Keratinocyte (primary cell): ENCODE results near the gene RBM25. TPM values are rescaled to one million over a fixed set of nuclear protein-coding genes. Genes with fewer than 3 reads are reported as not detected.

Source experiments
- DNase-seq: peaks from one replicate; pipeline ENCODE4 v3.0.0-alpha.2; 2011; ENCODE audit warnings: low read depth, missing footprints, low spot score
- FAIRE-seq: peaks from 2 replicates; lab custom pipeline; 2011; peaks lifted over from hg19 to GRCh38; lab: Jason Lieb, UNC
- H2AFZ ChIP-seq: 2 replicates; pipeline ENCODE4 v1.6.0; 2012; ENCODE audit warnings: low read length, control low read depth, inconsistent platforms; ENCODE audit not compliant: control insufficient read depth
- H3K27ac ChIP-seq: 2 replicates; pipeline ENCODE4 v1.5.1; 2011; ENCODE audit warnings: low read length; ENCODE audit not compliant: control insufficient read depth, insufficient read depth
- H3K27me3 ChIP-seq: 3 replicates; pipeline ENCODE4 v1.6.0; 2011; ENCODE audit warnings: low read length; ENCODE audit not compliant: control insufficient read depth, insufficient read depth; ENCODE audit errors: extremely low read depth
- H3K36me3 ChIP-seq, 2 experiments: 2 replicates in 1 of 2; 3 replicates in 1 of 2; pipeline ENCODE4 v1.5.1; 2011; ENCODE audit warnings: low read length in 2 of 2, mild to moderate bottlenecking in 1 of 2; ENCODE audit not compliant: control insufficient read depth in 2 of 2, insufficient read depth in 2 of 2; ENCODE audit errors: extremely low read depth in 1 of 2
- H3K4me1 ChIP-seq: 3 replicates; pipeline ENCODE4 v1.5.1; 2011; ENCODE audit warnings: low read length; ENCODE audit not compliant: control insufficient read depth, insufficient read depth; ENCODE audit errors: extremely low read depth
- H3K4me2 ChIP-seq: 3 replicates; pipeline ENCODE4 v1.6.0; 2011; ENCODE audit warnings: low read depth, low read length; ENCODE audit not compliant: control insufficient read depth, insufficient read depth; ENCODE audit errors: extremely low read depth
- H3K4me3 ChIP-seq, 3 experiments: fragments of 200-600 bp in 1 of 3; sonication (generic) in 1 of 3; 2 replicates in 2 of 3; 3 replicates in 1 of 3; pipeline ENCODE4 v1.5.1; 2011 to 2016; ENCODE audit warnings: low read length in 3 of 3, mild to moderate bottlenecking in 3 of 3, control low read depth in 2 of 3, inconsistent platforms in 1 of 3, low read depth in 1 of 3, mixed read lengths in 1 of 3, mixed run types in 1 of 3, moderate library complexity in 1 of 3; ENCODE audit not compliant: control insufficient read depth in 2 of 3, insufficient read depth in 2 of 3; ENCODE audit errors: extremely low read depth in 1 of 3
- H3K79me2 ChIP-seq: 2 replicates; pipeline ENCODE4 v1.6.0; 2012; ENCODE audit warnings: low read length; ENCODE audit not compliant: control insufficient read depth, insufficient read depth
- H3K9ac ChIP-seq: 3 replicates; pipeline ENCODE4 v1.6.0; 2011; ENCODE audit warnings: low read length; ENCODE audit not compliant: control insufficient read depth, insufficient read depth; ENCODE audit errors: extremely low read depth
- H3K9me1 ChIP-seq: 3 replicates; pipeline ENCODE4 v1.6.0; 2011; ENCODE audit warnings: low read length; ENCODE audit not compliant: control insufficient read depth, insufficient read depth; ENCODE audit errors: extremely low read depth
- H3K9me3 ChIP-seq: 2 replicates; pipeline ENCODE4 v1.5.1; 2012; ENCODE audit warnings: low read depth, low read length; ENCODE audit not compliant: control insufficient read depth
- H4K20me1 ChIP-seq: 3 replicates; pipeline ENCODE4 v1.6.0; 2011; ENCODE audit warnings: low read length; ENCODE audit not compliant: control insufficient read depth, insufficient read depth; ENCODE audit errors: extremely low read depth
- EZH2 ChIP-seq: IDR thresholded peaks from one replicate; pipeline ENCODE4 v1.6.1; 2012; ENCODE audit warnings: inconsistent platforms, mild to moderate bottlenecking, low read length, moderate library complexity
- dilution Hi-C: fragments of 300-500 bp; cut with MboI; formaldehyde crosslinking; loops from one replicate; pipeline ENCODE4 v1.7.0; 2020; ENCODE audit warnings: low sequenced_read_pairs; ENCODE audit not compliant: extremely low pct_ligation_motif_present
- polyA plus RNA-seq, 5 experiments: library from polyadenylated mRNA; depleted of rRNA in 3 of 5; stranded (reverse) in 3 of 5; stranded (forward) in 1 of 5; unstranded in 1 of 5; fragments of >200 nt; gene quantifications; 1 replicate in 1 of 5; 2 replicates in 3 of 5; 3 replicates in 1 of 5; pipeline versions ENCODE4 v1.2.1 to v1.2.3, GENCODE V29; 2011 to 2012; ENCODE audit warnings: missing spikeins in 2 of 5, low read depth in 1 of 5, low replicate concordance in 1 of 5
- TF ChIP-seq, protein P1 (sequence below), 3 experiments: IDR thresholded peaks in 1 of 3; conservative IDR thresholded peaks in 1 of 3; optimal IDR thresholded peaks in 1 of 3; 2 replicates in 2 of 3; 3 replicates in 1 of 3; pipeline versions ENCODE3 to v1.5.1; 2011; ENCODE audit warnings: low read length in 3 of 3, mild to moderate bottlenecking in 3 of 3, moderate library complexity in 2 of 3, control low read depth in 1 of 3, inconsistent platforms in 1 of 3; ENCODE audit not compliant: insufficient read depth in 2 of 3; ENCODE audit errors: extremely low read depth in 1 of 3

The RBM25 gene
- polyA plus RNA-seq, 1 donor (not counting 4 experiments of a cell fraction or from before 2014, with no cell fraction given): 47.4 TPM

GRCh38 chr14:73116079-73116665 is 57.8 kb downstream of the RBM25 start:
- no peak overlapping the region for H2AFZ ChIP-seq
- FAIRE-seq (no peak), DNase-seq (no peak)
- H3K4me1 ChIP-seq: no peaks in the 10 kb centered on the region
- no peak overlapping the region for H3K27ac ChIP-seq
- peaks cover 20 to 25% of the 10 kb centered on the region in 2 experiments for H3K36me3 ChIP-seq
- H3K4me3 ChIP-seq: no peak overlapping the region
- H3K4me2 ChIP-seq: no peak overlapping the region
- no peak overlapping the region for H3K9ac ChIP-seq
- TF ChIP-seq EZH2: no peak
- TF ChIP-seq, protein P1, sequence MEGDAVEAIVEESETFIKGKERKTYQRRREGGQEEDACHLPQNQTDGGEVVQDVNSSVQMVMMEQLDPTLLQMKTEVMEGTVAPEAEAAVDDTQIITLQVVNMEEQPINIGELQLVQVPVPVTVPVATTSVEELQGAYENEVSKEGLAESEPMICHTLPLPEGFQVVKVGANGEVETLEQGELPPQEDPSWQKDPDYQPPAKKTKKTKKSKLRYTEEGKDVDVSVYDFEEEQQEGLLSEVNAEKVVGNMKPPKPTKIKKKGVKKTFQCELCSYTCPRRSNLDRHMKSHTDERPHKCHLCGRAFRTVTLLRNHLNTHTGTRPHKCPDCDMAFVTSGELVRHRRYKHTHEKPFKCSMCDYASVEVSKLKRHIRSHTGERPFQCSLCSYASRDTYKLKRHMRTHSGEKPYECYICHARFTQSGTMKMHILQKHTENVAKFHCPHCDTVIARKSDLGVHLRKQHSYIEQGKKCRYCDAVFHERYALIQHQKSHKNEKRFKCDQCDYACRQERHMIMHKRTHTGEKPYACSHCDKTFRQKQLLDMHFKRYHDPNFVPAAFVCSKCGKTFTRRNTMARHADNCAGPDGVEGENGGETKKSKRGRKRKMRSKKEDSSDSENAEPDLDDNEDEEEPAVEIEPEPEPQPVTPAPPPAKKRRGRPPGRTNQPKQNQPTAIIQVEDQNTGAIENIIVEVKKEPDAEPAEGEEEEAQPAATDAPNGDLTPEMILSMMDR (optimal IDR thresholded peaks at IDR 0.05 in 1 of 3, IDR thresholded peaks at IDR 0.05 in 1 of 3, conservative IDR thresholded peaks at IDR 0.05 in 1 of 3; ENCODE audit: extremely low read depth in 1 of 3, insufficient read depth in 2 of 3, low read length in 3 of 3): no peak
- H3K27me3 ChIP-seq: no peaks in the 10 kb centered on the region
- H3K79me2 ChIP-seq: peaks cover 9% of the 10 kb centered on the region
- H4K20me1 ChIP-seq: peaks cover 2% of the 10 kb centered on the region
- no peaks in the 10 kb centered on the region for H3K9me1 ChIP-seq
- no peaks in the 10 kb centered on the region for H3K9me3 ChIP-seq
- dilution Hi-C loops: no loop called here

DNA sequence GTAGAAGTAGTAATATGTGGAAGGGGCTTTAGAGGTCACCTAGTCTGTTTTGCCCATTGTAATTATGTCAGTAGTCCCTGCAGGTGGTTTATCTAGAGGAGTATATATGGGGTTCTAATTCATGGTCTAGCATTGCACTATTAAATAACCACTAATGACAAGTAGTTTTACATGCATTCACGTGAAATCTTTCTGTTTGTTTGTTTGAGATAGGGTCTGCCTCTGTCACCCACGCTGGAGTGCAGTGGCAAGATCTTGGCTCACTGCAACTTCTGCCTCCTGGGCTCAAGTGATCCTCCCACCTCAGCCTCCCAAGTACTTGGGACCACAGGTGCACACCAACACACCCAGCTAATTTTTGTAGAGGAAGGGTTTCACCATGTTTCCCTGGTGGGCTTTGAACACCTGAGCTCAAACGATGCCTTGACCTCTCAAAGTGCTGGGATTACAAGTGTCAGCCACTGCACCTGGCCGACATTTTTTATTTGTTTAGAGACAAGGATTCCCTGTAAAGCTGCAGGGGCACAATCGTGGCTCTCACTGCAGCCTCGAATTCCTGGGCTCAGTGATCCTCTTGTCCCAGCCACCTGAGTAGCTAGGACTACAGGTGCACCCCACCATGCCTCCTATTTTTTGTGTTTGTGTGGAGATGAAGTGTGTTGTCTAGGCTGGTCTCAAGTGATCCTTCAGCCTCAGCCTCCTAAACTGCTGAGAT is 66.0 kb downstream of the RBM25 start:
- dilution Hi-C loops: no loop called here
- H3K36me3 ChIP-seq: peaks cover 7 to 8% of the 10 kb centered on the region in 2 experiments
- no peak for FAIRE-seq

More for the DNA sequence above, 66.0 kb downstream of the RBM25 start:
- no peaks in the 10 kb centered on the region for H3K27me3 ChIP-seq
- H3K4me2 ChIP-seq: no peak overlapping the region
- no peaks in the 10 kb centered on the region for H4K20me1 ChIP-seq
- peaks cover 2% of the 10 kb centered on the region for H3K9me1 ChIP-seq
- no peak overlapping the region for H3K27ac ChIP-seq
- TF ChIP-seq, protein P1 (optimal IDR thresholded peaks at IDR 0.05 in 1 of 3, IDR thresholded peaks at IDR 0.05 in 1 of 3, conservative IDR thresholded peaks at IDR 0.05 in 1 of 3; ENCODE audit: extremely low read depth in 1 of 3, insufficient read depth in 2 of 3, low read length in 3 of 3): no peak
- TF ChIP-seq EZH2: no peak
- no peak overlapping the region for H3K9ac ChIP-seq
- H3K4me3 ChIP-seq: no peak overlapping the region
- no peak for DNase-seq
- no peaks in the 10 kb centered on the region for H3K79me2 ChIP-seq
- no peak overlapping the region for H2AFZ ChIP-seq
- no peaks in the 10 kb centered on the region for H3K9me3 ChIP-seq
- no peaks in the 10 kb centered on the region for H3K4me1 ChIP-seq
